HepG2 (cell line): ENCODE results near the gene ZNF213. TPM values are rescaled to one million over a fixed set of nuclear protein-coding genes. Genes with fewer than 3 reads are reported as not detected.

Source experiments
- ATAC-seq: fragments of 200-7000 bp; cut with Tn5 transposase; 3 replicates; pipeline ENCODE4 v1.9.1; 2020; ENCODE audit warnings: mild to moderate bottlenecking, moderate library complexity
- BruUV-seq: library from RNA; stranded (reverse); fragments of 400-500 nt; replicated peaks from 2 replicates; lab custom pipeline; 2021; lab: Mats Ljungman, UMichigan
- CTCF ChIA-PET: fragments of 300-600 bp; formaldehyde crosslinking; extraction: SDS; loops from one replicate; lab custom pipeline; 2021; ENCODE audit warnings: low total read pairs, inconsistent platforms, low intra/inter-chr PET ratio; lab: Yijun Ruan, JAX
- POLR2A ChIA-PET: fragments of 350-600 bp; sonication (Branson Sonifier 250); formaldehyde crosslinking; loops from one replicate; lab custom pipeline; 2020; ENCODE audit warnings: antibody characterized with exemption, inconsistent platforms; lab: Yijun Ruan, JAX
- DNase-seq: peaks from one replicate; pipeline ENCODE4 v3.0.0-alpha.2; 2015; ENCODE audit warnings: low spot score
- FAIRE-seq: peaks from 3 replicates; lab custom pipeline; 2011; peaks lifted over from hg19 to GRCh38; lab: Jason Lieb, UNC
- H2AFZ ChIP-seq: one replicate; pipeline ENCODE4 v1.6.1; 2011; ENCODE audit warnings: low read length, inconsistent platforms
- H3K27ac ChIP-seq: fragments of 300-600 bp; 3 replicates; pipeline ENCODE4 v1.8.0; 2011; ENCODE audit warnings: mixed run types, mild to moderate bottlenecking, mixed read lengths, low read length, inconsistent platforms; ENCODE audit not compliant: insufficient read depth; ENCODE audit errors: extremely low read length
- H3K27me3 ChIP-seq, 2 experiments: fragments of 200-600 bp in 1 of 2; 2 replicates in 1 of 2; 3 replicates in 1 of 2; pipeline versions ENCODE4 v1.6.0 to v1.8.0; 2011; ENCODE audit warnings: low read length in 2 of 2, mild to moderate bottlenecking in 2 of 2, moderate library complexity in 2 of 2, inconsistent platforms in 1 of 2; ENCODE audit not compliant: insufficient read depth in 2 of 2, control insufficient read depth in 1 of 2
- H3K36me3 ChIP-seq, 2 experiments: fragments of 200-600 bp in 1 of 2; replicated peaks in 1 of 2; 2 replicates in 1 of 2; 3 replicates in 1 of 2; pipeline versions ENCODE4 v1.5.1 to v1.8.0; 2011; ENCODE audit warnings: low read length in 2 of 2, inconsistent platforms in 1 of 2; ENCODE audit not compliant: insufficient read depth in 2 of 2, control insufficient read depth in 1 of 2
- H3K4me1 ChIP-seq: 2 replicates; pipeline ENCODE4 v1.5.1; 2012; ENCODE audit warnings: low read length, inconsistent platforms; ENCODE audit not compliant: insufficient read depth
- H3K4me2 ChIP-seq: 2 replicates; pipeline ENCODE4 v1.6.0; 2011; ENCODE audit warnings: low read depth, low read length, inconsistent platforms
- H3K4me3 ChIP-seq, 3 experiments: fragments of 200-600 bp in 1 of 3; sonication (generic), shearing (Covaris generic) in 1 of 3; replicated peaks in 1 of 3; 2 replicates each; pipeline ENCODE4 v1.5.1; 2011 to 2016; ENCODE audit warnings: low read length in 3 of 3, inconsistent platforms in 2 of 3, low read depth in 2 of 3, mild to moderate bottlenecking in 2 of 3, control low read depth in 1 of 3, mixed read lengths in 1 of 3; ENCODE audit not compliant: insufficient read depth in 1 of 3
- H3K79me2 ChIP-seq: one replicate; pipeline ENCODE4 v1.6.1; 2011; ENCODE audit warnings: low read length, inconsistent platforms; ENCODE audit not compliant: insufficient read depth
- H3K9ac ChIP-seq: 2 replicates; pipeline ENCODE4 v1.6.0; 2011; ENCODE audit warnings: mild to moderate bottlenecking, low read depth, low read length, inconsistent platforms; ENCODE audit not compliant: insufficient read depth
- H3K9me3 ChIP-seq: 2 replicates; pipeline ENCODE4 v1.5.1; 2012; ENCODE audit warnings: mild to moderate bottlenecking, low read length
- H4K20me1 ChIP-seq: 2 replicates; pipeline ENCODE4 v1.6.0; 2011; ENCODE audit warnings: inconsistent platforms, mild to moderate bottlenecking, low read length, moderate library complexity; ENCODE audit not compliant: insufficient read depth
- ERF ChIP-seq: IDR thresholded peaks from 2 replicates; pipeline ENCODE4 v1.6.1; 2018; ENCODE audit warnings: missing biosample characterization, missing genetic modification reagents
- GABPB1 ChIP-seq: IDR thresholded peaks from 2 replicates; pipeline ENCODE4 v1.6.1; 2016; ENCODE audit warnings: mild to moderate bottlenecking, missing genetic modification reagents, moderate library complexity, missing compliant biosample characterization
- GTF3A ChIP-seq: sonication (generic); formaldehyde crosslinking; conservative IDR thresholded peaks from 2 replicates; pipeline ENCODE4 v1.4.0; 2020; ENCODE audit warnings: mild to moderate bottlenecking, missing genetic modification reagents
- IRF2 ChIP-seq: IDR thresholded peaks from 2 replicates; pipeline ENCODE4 v1.6.1; 2018; ENCODE audit warnings: missing genetic modification reagents, missing compliant biosample characterization
- PITX1 ChIP-seq: sonication (generic); formaldehyde crosslinking; IDR thresholded peaks from 2 replicates; pipeline ENCODE4 v1.5.1; 2020; ENCODE audit warnings: mild to moderate bottlenecking, missing genetic modification reagents
- POLR2AphosphoS5 ChIP-seq: IDR thresholded peaks from 2 replicates; pipeline ENCODE4 v1.6.1; 2012; ENCODE audit warnings: low read depth, low read length
- RBM22 ChIP-seq: fragments of 200-400 bp; formaldehyde crosslinking; optimal IDR thresholded peaks from 2 replicates; pipeline ENCODE3; 2017; ENCODE audit warnings: mild to moderate bottlenecking, low read length, moderate library complexity
- SMARCE1 ChIP-seq: fragments of 450-650 bp; IDR thresholded peaks from 2 replicates; pipeline ENCODE4 v1.6.1; 2017; ENCODE audit warnings: borderline replicate concordance
- SRY ChIP-seq: sonication (generic); formaldehyde crosslinking; IDR thresholded peaks from 2 replicates; pipeline ENCODE4 v1.8.0; 2022; ENCODE audit warnings: mild to moderate bottlenecking, missing genetic modification reagents
- ZKSCAN5 ChIP-seq: sonication (generic); formaldehyde crosslinking; IDR thresholded peaks from 2 replicates; pipeline ENCODE4 v1.5.1; 2020; ENCODE audit warnings: mild to moderate bottlenecking, missing genetic modification reagents
- ZNF3 ChIP-seq: IDR thresholded peaks from 2 replicates; pipeline ENCODE4 v1.7.0; 2017; ENCODE audit warnings: inconsistent platforms
- ZNF816 ChIP-seq: sonication (generic); formaldehyde crosslinking; IDR thresholded peaks from 2 replicates; pipeline ENCODE4 v1.8.0; 2022; ENCODE audit warnings: missing genetic modification reagents, mild to moderate bottlenecking, borderline replicate concordance
- ZNF841 ChIP-seq: sonication (generic); formaldehyde crosslinking; IDR thresholded peaks from 2 replicates; pipeline ENCODE4 v1.8.1; 2023; ENCODE audit warnings: missing genetic modification reagents, borderline replicate concordance
- WGBS: methylation state at CpG from one replicate; pipeline ENCODE4 v1.1.6; 2017; ENCODE audit warnings: low lambda C conversion rate; 5-methylcytosine and 5-hydroxymethylcytosine counted together
- in situ Hi-C: cut with HindIII; loops from 2 replicates; pipeline ENCODE4 v1.10.0; 2017; ENCODE audit warnings: low pct_unique_long_range_greater_than_20kb; ENCODE audit not compliant: extremely low pct_ligation_motif_present
- intact Hi-C: fragments of 100-400 bp; cut with micrococcal nuclease; formaldehyde crosslinking; loops from one replicate; pipeline ENCODE4 v1.10.0; 2022; ENCODE audit not compliant: unreplicated experiment
- polyA plus RNA-seq, 8 experiments: library from polyadenylated mRNA; depleted of rRNA in 3 of 8; stranded (reverse) in 7 of 8; unstranded in 1 of 8; fragments of >200 nt; fragmentation: Illumina TruSeq in 4 of 8; extraction: Trizol in 4 of 8; gene quantifications; 2 replicates each; pipeline versions ENCODE4 v1.2.1 to v1.2.3, GENCODE V29; 2011 to 2016; ENCODE audit warnings: low read depth in 4 of 8, missing spikeins in 1 of 8, mixed read lengths in 1 of 8; ENCODE audit not compliant: insufficient read depth in 1 of 8
- total RNA-seq, 5 experiments: library from RNA; depleted of rRNA; stranded (reverse); fragments of >200 nt; fragmentation: Illumina TruSeq; extraction: Trizol; gene quantifications; 2 replicates each; pipeline ENCODE4 v1.2.3, GENCODE V29; 2016; ENCODE audit warnings: low read depth in 1 of 5
- TF ChIP-seq, protein P1 (sequence below): IDR thresholded peaks from 2 replicates; pipeline ENCODE4 v1.6.1; 2016; ENCODE audit warnings: low read depth, missing genetic modification reagents, missing compliant biosample characterization
- TF ChIP-seq, protein P2 (sequence below): sonication (generic); formaldehyde crosslinking; IDR thresholded peaks from 2 replicates; pipeline ENCODE4 v1.4.0; 2020; ENCODE audit warnings: missing genetic modification reagents, borderline replicate concordance

Gene ZNF213
- total and polyA plus RNA-seq, 2 of the 13 experiments (the other 11 are each of a cell fraction or from before 2014, with no cell fraction given) = 0.59 to 0.97 TPM

DNA sequence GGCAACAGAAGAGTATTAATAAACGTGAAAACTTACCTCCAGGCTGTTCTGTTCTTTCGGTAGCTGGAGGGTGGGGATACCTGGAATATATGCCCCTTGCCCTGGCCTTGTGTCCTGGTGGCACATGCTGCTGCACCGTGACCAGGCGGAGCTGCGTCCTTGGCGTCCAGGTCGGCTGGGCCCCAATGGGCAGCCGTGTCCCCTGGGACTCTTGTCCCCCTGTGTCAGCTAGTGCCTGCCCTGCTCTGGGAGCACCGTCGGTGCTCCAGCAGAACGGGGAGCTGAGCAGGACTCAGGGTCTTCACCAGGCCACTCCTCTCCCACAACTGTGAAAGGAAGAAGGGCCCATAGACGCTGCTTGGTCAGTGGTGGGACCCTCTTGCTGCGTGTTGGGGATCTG lies 7.9 kb downstream of the ZNF213 start:
- FAIRE-seq = no peak
- in situ Hi-C loops = no loop called here

DNA sequence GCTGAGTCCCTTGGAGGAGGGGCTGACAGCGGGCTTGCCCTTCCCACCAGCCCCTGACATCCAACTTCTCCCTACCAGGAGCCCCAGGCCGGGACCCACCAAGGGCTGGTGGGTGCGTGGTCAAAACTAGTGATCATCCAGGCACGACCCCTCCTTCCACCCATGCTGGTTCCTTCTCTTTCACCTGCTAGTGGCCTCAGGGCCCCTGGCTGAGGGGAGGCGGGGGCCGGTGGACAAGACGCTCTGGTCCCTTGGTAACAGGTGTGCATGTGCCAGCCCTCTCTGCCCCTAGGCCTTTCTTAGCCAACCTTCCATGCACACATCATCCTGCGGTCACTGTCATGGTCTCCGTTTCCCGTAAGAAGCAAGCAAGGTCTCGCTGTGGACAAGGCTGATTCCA lies 8.4 kb downstream of the ZNF213 start:
- Histone ChIP-seq H2AFZ (no peak overlapping the region), H3K9me3 (no peaks in the 10 kb centered on the region), H4K20me1 (no peaks in the 10 kb centered on the region), H3K36me3 (no peaks in the 10 kb centered on the region), H3K27me3 (peaks cover 0 to 16% of the 10 kb centered on the region in 2 experiments; a peak in 2 of 5 replicates), H3K4me2 (peak overlapping the region; percentile 84), H3K27ac (peak overlapping the region; percentile 40), H3K79me2 (no peaks in the 10 kb centered on the region), H3K4me3 (no peak overlapping the region), H3K4me1 (peaks cover 49% of the 10 kb centered on the region), H3K9ac (0 out of 2 replicates have a peak overlapping the region, but pooled peaks have one; percentile 42)
- in situ Hi-C loops = no loop called here
- FAIRE-seq (no peak), DNase-seq (no peak), ATAC-seq (no peak)
- 0 out of 2 replicates have a peak, but pooled peaks have one; percentile 9 for TF ChIP-seq SRY (CRISPR knock-in tag)
- no peak for TF ChIP-seq SMARCE1
- TF ChIP-seq ZNF3 (CRISPR knock-in tag) = no peak
- 0 out of 2 replicates have a peak, but pooled peaks have one; percentile 0 for TF ChIP-seq PITX1 (CRISPR knock-in tag)
- TF ChIP-seq, protein P1, sequence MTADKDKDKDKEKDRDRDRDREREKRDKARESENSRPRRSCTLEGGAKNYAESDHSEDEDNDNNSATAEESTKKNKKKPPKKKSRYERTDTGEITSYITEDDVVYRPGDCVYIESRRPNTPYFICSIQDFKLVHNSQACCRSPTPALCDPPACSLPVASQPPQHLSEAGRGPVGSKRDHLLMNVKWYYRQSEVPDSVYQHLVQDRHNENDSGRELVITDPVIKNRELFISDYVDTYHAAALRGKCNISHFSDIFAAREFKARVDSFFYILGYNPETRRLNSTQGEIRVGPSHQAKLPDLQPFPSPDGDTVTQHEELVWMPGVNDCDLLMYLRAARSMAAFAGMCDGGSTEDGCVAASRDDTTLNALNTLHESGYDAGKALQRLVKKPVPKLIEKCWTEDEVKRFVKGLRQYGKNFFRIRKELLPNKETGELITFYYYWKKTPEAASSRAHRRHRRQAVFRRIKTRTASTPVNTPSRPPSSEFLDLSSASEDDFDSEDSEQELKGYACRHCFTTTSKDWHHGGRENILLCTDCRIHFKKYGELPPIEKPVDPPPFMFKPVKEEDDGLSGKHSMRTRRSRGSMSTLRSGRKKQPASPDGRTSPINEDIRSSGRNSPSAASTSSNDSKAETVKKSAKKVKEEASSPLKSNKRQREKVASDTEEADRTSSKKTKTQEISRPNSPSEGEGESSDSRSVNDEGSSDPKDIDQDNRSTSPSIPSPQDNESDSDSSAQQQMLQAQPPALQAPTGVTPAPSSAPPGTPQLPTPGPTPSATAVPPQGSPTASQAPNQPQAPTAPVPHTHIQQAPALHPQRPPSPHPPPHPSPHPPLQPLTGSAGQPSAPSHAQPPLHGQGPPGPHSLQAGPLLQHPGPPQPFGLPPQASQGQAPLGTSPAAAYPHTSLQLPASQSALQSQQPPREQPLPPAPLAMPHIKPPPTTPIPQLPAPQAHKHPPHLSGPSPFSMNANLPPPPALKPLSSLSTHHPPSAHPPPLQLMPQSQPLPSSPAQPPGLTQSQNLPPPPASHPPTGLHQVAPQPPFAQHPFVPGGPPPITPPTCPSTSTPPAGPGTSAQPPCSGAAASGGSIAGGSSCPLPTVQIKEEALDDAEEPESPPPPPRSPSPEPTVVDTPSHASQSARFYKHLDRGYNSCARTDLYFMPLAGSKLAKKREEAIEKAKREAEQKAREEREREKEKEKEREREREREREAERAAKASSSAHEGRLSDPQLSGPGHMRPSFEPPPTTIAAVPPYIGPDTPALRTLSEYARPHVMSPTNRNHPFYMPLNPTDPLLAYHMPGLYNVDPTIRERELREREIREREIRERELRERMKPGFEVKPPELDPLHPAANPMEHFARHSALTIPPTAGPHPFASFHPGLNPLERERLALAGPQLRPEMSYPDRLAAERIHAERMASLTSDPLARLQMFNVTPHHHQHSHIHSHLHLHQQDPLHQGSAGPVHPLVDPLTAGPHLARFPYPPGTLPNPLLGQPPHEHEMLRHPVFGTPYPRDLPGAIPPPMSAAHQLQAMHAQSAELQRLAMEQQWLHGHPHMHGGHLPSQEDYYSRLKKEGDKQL (CRISPR knock-in tag) = no peak
- no peak for TF ChIP-seq ERF (CRISPR knock-in tag)
- 97% methylated on average over 10 of the region's 11 CpGs for WGBS
- POLR2A ChIA-PET = interaction anchor here (1.2 to 1.9 kb wide), 2 partner anchors 9 to 12 kb away, joined by 3 to 26 read pairs; partner anchors contain the start of gene ZNF213
- no TSS peak for BruUV-seq
- intact Hi-C loops = no loop called here
- CTCF ChIA-PET = no interaction called here

More for the DNA sequence above, 7.9 kb downstream of the ZNF213 start:
- Histone ChIP-seq H4K20me1 (no peaks in the 10 kb centered on the region), H3K9ac (no peak overlapping the region), H3K4me1 (peaks cover 45% of the 10 kb centered on the region), H3K79me2 (no peaks in the 10 kb centered on the region), H3K36me3 (no peaks in the 10 kb centered on the region), H3K27ac (no peak overlapping the region), H3K9me3 (no peaks in the 10 kb centered on the region), H3K4me2 (no peak overlapping the region), H3K27me3 (peaks cover 0 to 12% of the 10 kb centered on the region in 2 experiments; a peak in 1 of 5 replicates), H3K4me3 (no peak overlapping the region), H2AFZ (no peak overlapping the region)
- intact Hi-C loops = no loop called here
- no peak for ATAC-seq
- WGBS = 94% methylated on average over 10 of the region's 13 CpGs
- TF ChIP-seq ZNF816 (CRISPR knock-in tag) = no peak
- TF ChIP-seq, protein P2, sequence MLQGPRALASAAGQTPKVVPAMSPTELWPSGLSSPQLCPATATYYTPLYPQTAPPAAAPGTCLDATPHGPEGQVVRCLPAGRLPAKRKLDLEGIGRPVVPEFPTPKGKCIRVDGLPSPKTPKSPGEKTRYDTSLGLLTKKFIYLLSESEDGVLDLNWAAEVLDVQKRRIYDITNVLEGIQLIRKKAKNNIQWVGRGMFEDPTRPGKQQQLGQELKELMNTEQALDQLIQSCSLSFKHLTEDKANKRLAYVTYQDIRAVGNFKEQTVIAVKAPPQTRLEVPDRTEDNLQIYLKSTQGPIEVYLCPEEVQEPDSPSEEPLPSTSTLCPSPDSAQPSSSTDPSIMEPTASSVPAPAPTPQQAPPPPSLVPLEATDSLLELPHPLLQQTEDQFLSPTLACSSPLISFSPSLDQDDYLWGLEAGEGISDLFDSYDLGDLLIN (CRISPR knock-in tag) = no peak
- TF ChIP-seq POLR2AphosphoS5 = no peak
- TF ChIP-seq GABPB1 (CRISPR knock-in tag) = no peak
- no peak for TF ChIP-seq GTF3A
- no peak for TF ChIP-seq RBM22
- no peak for TF ChIP-seq IRF2 (CRISPR knock-in tag)
- no peak for TF ChIP-seq ZKSCAN5 (CRISPR knock-in tag)
- TF ChIP-seq ZNF841 (CRISPR knock-in tag) = no peak
- ChIA-PET POLR2A (no interaction called here), CTCF (no interaction called here)
- BruUV-seq = no TSS peak
- DNase-seq = no peak
